NCI-H2227 treated with DMSO at 0.1 percent for 48 hours (cell line): ENCODE results near the gene CMTR1.
"Not testable (repeated sequence)": the region's sequence is repeated elsewhere in the genome, so short reads cannot be mapped to it uniquely, and the experiment has no call there.

Experiments used
- DNase-seq: peaks from one replicate; lab custom pipeline; 2025; lab: John Stamatoyannopoulos, UW

The CMTR1 gene, protein sequence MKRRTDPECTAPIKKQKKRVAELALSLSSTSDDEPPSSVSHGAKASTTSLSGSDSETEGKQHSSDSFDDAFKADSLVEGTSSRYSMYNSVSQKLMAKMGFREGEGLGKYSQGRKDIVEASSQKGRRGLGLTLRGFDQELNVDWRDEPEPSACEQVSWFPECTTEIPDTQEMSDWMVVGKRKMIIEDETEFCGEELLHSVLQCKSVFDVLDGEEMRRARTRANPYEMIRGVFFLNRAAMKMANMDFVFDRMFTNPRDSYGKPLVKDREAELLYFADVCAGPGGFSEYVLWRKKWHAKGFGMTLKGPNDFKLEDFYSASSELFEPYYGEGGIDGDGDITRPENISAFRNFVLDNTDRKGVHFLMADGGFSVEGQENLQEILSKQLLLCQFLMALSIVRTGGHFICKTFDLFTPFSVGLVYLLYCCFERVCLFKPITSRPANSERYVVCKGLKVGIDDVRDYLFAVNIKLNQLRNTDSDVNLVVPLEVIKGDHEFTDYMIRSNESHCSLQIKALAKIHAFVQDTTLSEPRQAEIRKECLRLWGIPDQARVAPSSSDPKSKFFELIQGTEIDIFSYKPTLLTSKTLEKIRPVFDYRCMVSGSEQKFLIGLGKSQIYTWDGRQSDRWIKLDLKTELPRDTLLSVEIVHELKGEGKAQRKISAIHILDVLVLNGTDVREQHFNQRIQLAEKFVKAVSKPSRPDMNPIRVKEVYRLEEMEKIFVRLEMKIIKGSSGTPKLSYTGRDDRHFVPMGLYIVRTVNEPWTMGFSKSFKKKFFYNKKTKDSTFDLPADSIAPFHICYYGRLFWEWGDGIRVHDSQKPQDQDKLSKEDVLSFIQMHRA

DNA sequence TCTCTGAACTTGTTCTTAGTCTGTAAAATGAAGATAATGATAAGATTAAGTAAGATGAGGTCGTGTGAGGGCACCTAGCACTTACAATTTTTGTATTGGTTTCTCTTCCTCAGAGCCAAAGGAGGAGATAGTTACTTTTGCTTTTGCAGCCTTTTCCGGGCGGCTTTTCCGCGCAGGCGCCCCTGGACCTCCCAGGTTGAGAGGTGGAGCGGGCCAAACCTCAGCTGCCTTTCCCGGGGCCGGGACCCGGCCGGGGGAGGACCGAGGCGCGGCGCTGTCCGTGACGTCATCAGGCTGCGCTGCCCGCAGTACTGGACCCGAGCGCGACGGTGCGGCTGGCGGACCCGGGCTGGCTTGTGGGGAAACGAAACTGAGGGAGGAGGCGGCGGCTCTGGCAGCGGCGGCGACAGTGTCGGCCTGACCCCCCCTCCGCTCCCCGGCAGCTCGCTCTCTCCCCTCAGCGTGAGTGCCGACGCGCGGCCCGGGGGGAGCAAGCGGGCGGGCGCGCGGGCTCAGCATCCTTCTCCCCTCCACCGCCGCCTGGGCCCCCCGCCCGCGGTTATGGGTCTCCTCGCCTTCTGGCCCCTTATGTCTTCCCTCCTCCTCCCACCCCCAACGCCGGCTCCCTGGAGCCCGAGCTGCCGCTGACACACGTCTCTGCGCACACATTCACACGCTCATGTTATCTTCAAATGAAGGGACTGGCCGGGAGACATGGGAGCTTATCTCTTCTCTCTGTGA, at the start of gene CMTR1:
CMTR1 (plus strand) TSS at position 306 of the 741 bp plus-strand sequence. CDS start 2,409 bp downstream, outside the sequence.
- peak; percentile 80 for DNase-seq

DNA sequence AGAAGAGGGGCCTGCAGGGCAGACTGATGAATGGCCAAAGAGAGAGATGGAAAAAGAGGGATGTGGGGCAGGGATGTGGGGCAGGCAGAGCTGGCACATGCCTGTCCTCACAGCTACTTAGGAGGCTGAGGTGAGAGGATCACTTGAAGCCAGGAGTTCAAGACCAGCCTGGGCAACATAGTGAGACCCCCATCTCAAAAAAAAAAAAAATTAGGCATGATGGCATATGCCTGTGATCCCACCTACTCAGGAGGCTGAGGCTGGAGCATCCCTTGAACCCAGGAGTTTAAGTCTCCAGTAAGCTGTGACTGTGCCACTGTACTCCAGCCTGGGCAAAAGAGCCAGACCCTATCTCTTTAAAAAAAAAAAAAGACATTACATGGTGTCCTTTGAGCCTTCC, 44.4 kb upstream of the CMTR1 start:
- no peak for DNase-seq

DNA sequence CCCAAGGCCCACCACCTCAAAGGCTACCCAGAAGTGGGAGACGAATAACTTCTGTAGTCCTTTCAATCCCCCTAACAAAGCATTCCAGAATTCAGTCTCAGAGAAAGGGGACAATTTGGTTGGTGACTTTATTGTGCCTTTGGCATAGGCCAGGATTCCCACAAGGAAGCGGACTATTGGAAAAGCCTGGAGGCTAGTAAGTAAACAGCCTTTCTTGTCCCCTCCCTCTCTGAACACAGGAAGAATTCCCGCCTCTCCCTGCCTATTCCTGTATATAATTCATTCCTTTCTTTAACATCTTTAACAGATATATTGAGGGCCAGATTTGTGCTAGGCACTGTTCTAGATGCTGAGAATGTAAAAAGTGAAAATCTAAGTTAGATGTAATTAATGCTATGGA, 43.2 kb upstream of the CMTR1 start:
- no peak for DNase-seq

DNA sequence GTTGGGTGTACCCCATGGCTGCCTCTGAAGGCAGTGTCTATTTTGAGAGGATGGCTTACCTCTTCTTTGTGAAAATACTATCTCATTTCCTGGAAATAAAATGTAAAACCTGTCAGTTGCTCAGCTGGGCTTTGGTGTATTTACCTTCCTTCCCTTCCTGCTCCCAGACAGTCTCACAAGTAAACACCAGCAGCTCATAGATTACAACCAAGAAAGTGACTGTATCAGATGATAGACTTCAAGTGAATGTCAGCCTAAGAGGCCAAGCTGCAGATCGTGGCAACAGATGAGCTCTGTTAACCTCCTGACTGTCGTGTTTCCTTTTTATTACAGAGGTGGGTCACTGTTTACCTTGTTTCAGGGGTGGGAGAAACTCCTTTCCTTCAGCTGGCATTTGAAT, 41.9 kb upstream of the CMTR1 start:
- no peak for DNase-seq

DNA sequence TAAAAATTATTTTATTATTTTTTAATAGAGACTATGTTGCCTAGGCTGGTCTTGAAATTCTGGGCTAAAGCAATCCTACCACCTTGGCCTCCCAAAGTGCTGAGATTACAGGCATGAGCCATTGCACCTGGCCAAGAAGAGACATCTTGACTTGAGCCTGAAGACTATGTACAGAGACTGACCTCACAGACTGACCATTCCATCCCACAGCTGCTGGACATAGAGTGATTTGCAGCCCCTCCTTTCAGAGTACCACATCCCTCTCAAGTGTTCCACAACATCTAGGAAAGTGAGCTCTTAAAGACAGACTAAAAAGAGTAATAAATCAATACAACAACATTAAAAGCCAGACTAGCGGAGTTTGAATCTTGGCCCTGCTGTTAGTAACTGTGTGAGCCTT, 40.2 kb upstream of the CMTR1 start:
- DNase-seq = no peak

DNA sequence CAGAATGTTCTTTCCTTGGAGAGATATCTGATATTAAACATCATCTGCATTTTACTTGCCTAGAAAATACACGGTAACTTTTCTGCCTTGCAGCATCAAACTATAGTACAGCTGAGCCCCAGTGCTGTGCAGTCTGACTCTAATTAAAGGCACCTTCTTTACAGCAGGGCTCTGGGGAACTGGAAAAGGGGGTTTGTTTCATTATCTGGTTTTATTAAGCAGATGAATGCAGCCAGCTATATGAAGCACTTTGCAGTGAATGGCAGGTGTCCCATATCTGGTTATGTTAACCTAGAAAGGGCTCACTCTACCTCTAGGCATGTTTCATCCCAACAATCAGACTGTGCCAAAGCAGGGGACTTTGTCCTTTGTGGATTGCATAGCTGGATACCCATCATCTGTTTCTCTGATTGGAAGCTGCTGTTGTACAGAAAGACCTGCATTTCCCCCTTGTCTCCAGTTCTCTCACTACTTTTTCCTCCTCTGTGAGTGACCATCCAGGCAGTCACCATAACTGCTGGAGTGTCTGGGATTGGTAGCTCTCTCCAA, 39.6 kb upstream of the CMTR1 start:
- no peak for DNase-seq

DNA sequence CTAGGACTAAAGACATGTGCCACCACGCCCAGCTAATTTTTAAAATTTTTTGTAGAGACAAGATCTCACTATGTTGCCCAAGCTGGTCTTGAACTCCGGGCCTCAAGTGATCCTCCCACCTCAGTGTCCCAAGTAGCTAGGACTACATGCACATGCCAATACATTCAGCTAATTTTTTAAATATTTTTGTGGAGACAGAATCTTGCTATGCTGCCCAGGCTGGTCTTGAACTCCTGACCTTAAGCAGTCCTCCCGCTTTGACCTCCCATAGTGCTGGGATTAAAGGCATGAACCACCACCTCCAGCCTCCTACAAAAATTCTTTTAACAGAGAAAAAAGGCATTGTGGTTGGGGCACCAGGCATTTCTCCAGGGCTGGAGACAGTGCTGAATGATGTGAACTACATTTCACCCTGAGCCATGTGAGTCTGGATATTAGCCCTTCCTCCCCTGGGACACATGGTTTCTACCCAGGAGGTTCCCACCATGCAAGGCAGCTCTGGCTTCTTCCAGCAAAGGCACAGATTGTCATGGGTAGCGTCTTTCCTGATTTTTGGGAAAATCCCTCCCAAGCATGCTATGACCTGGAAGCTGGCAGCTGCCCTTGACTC, 36.3 kb upstream of the CMTR1 start:
- no peak for DNase-seq

DNA sequence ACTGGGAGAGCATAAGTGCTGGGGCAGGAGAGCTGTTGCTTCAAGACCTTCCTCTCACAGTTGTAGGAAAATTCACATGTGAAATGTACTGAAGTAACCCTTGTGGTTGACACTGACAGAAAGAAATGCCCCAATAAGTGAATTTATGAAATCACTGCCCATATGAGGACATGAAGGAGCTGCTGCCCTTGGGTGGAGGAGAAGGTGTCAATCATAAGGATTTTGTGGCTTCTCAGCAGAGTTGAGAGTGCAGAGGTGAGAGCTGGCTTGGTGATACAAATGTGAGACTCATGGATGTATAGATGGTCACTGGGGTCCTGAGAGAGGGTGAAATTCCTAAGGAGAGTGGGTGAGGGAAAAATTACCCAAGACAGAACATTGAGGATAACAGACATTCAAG, 33.9 kb upstream of the CMTR1 start:
- no peak for DNase-seq

DNA sequence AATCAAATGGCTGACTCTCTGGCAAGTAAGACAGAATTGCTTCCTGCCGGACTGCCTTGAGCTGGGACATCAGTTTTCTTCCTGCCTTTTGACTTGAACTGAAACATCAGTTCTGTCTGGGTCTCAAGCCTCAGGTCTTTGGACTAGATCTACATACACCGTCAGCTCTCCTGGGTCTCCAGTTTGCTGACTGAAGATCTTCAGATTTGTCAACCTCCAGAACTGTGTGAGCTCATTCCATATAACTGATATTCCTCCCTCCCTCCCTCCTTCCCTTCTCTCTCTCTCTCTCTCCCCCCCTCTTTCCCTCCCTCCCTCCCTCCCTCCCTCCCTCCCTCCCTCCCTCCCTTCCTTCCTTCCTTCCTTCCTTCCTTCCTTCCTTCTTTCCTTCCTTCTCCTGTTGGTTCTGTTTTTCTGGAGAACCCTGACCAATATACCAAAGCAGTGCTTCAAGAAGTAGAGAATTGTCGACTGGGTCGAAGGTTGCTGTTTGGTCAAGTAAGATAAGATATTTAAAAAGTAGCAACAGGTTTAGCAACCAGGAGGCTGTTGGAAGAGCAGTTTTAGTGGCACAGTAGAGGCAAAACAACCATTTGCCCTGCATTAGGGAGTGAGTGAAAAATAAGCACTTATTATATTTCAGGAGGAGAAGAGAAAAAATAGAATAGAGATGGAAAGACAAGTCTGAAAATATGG, 33.1 kb upstream of the CMTR1 start:
- DNase-seq = no peak

DNA sequence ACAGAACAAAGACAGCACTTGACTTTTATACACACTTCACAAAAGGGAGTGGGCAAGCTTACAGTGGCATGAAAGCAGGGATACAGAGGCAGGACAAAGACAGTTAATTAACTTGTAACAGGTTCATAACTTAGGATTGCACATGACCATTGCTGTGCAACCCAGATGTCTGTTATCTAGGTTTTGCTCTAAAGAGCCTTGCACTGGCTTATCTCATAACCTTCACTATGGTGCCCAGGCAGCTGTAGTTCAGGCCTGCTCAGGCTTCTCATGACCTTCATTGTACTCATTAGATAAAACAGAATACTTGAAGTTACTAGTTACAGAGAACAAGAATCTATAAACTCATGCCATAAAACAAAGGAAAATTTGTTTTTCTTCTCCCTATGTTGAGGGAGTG, 31.4 kb upstream of the CMTR1 start:
- DNase-seq = not testable (repeated sequence)

DNA sequence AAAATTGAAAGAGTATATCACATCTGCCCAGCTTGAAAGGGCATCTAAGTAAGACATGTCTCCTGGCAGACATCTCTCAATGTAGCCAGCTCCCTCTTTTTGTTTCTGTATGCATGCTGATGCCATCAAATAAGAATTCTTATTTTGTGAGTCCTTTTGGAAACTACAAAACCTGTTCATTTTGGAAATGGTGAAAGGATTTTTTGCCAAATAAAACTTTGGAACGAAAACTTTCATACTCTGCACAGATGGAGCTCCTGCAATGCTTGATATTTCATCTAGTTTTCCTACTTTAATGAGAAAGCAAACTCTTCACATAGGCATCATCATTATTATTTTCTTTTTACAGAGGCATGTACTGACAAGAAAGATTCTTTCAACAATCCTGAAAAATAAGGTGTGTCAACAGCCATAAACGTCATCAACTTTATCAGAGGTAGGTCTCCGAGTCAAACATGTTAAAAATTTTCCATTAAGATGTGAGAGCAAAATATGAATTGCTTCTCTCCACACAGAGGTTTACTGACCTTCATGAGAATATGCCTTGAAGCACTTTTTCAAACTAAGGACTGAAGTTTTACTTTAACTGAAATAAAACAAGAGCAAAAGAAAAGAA, 26.2 kb upstream of the CMTR1 start:
- DNase-seq = no peak

DNA sequence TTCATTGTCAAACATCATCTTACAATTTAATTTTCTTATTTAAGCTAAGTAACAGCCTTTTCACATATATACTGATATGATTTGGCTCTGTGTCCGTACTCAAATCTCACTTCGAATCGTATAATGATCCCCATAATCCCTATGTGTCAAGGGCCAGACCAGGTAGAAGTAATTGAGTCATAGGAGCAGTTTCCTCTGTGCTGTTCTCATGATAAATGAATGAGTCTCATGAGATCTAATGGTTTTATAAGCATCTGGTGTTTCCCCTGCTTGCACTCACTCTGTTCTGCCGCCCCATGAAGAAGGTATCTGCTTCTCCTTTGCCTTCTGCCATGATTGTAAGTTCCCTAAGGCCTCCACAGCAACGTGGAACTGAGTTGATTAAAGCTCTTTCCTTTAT, 25.1 kb upstream of the CMTR1 start:
- DNase-seq = no peak

DNA sequence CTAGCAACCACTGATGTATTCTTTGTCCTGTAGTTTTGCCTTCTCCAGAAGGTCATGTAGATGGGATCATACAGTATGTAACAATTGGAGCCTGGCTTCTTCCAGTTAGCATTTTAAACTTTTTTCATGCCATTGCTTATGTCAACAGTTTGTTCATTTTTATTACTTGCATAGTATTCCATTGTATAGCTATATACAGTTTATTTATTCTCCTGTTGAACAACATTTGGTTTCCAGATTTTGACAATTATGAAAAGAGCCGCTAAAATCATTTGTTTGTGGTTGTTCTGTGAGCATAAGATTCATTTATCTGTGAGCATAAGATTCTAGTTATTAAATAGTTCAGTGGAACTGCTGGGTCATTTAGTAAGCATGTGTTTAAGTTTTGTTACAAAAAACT, 23.5 kb upstream of the CMTR1 start:
- no peak for DNase-seq

DNA sequence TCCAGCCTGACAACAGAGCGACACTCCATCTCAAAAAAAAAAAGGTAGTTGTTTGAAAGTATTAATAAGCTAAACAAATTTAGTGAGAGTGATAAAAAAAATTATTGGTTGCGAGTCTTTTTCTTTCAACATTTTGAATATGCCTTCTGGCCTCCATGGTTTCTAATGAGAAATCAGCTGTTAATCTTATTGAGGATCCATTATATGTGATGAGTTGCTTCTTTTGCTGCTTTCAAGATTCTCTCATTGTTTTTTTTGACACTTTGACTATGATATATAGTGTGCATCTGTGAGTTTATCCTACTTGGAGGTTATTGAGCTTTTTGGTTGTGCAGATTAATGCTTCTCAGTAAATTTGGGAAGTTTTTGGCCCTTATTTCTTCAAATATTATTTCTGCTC, 15.6 kb upstream of the CMTR1 start:
- DNase-seq = no peak

DNA sequence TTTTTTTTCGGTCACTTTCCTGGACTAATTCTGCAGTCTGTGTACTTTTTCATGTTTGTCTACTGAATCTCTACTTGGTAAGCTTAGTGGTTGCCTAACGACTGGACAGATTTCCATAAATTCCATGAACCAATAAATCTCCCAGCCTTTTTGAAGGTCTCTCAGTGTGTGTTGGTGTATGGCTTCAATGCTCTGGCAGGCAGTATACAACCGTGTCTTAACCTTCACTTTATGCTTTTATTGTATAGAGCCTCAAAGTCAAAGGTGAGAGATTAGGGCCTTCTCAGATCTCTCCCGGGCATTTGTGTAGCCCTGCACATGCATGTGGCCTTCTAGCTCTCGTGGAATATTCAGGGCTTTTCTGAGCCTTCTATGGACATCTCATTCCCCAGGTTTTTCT, 14.3 kb upstream of the CMTR1 start:
- no peak for DNase-seq

DNA sequence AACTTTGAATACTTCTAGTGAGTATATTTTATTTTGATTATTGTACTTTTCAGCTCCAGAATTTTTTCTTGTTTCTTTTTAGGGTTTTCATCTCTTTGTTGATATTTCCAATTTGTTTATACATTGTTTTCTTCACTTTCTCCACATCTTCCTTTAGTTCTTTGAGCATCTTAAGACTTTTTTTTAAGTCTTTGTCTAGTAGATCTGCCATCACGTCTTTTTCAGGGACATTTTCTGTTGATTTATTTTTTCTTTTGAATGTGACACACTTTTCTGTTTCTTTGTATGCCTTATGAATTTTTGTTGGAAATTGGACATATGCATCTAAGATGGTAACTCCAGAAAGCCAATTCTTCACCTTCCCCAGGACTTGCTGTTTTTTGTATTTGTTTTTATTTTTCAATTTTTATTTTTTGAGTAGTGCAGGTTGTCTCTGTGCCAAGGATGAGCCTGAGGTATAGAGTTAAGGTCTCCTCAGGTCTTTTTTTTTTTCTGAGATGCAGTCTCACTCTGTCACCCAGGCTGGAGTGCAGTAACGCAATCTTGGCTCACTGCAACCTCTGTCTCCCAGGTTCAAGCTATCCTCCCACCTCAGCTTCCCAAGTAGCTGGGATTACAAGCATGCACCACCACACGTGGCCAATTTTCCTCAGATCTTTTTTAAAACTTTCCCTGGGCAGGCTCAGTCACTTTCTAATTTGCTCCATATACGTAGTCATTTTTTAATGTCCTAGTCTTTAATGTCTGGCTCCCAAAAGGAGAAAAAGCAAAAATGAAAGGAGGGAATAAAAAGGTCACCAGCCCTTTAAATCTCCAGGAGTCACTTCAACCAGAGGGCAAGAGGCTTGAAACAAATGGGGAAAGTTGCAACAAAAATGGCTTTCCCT, 6.7 kb upstream of the CMTR1 start:
- DNase-seq = no peak

DNA sequence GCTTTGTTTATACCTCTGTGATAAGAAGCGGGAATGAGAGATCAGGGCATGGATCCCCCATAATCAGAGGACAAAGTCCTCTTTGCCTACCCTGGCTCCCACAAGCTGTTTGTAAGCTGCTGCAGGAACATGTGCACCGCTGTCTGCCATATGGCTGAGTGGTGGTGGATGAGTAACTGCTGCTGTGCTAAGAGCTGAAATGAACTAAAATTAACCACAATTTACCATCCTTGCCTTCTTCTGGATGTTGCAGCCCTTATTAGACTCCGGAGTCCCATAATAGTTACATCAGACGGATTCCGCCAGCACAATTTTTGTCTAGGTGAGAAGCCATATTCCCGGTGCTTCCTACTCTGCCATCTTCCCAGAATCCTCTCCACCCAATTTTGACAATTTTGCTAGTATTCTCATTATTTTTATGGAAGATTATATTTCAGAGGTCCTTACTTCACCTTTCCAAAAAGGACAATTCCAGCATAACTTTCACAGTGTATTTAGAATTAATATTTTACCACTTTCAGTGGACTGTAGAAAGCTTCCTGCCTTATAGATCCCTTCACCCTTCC, 6.0 kb upstream of the CMTR1 start:
- DNase-seq = no peak

DNA sequence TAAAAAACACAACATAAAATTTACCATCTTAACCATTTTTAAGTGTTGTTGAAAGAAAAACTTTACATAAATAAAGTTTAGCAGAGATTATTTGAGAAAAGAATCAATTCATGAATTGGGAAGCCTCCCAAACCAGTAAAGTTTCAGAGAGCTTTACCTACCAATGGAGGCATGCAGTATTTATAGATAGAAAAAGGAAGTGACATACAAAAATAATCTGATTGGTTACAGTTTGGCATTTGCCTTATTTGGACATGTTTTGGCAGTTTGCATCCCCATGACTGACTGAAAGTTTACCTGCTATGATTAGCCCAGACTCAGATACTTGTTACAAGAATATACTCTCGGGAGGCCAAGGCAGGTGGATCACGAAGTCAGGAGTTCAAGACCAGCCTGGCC, 3.7 kb upstream of the CMTR1 start:
- no peak for DNase-seq

DNA sequence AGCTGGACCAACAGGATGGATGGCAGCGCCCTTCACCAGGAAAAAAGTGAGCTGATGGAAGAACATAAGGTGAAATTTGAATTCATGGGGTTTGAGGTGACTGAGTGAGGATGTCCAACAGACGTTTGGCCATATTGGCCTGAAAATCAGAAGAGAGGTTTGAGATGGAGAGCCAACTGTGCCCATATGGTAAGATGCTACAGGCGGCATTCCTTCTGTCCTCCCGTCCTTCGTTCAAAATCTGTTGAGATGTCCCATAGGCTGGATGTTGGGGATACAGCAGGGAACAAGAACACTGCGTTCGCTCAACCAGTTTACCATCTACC, 468 bp upstream of the CMTR1 start:
- peak; percentile 55 for DNase-seq
